Kidney (tissue), 14 donors: ENCODE measurements around the gene SH3GLB1. TPM values are rescaled to one million over a fixed set of nuclear protein-coding genes. Genes with fewer than 3 reads are reported as not detected.
A peak's percentile ranks its signal among the peaks of the same experiment; 100 is the strongest.
"Not testable (repeated sequence)": the region's sequence is repeated elsewhere in the genome, so short reads cannot be mapped to it uniquely, and the experiment has no call there.

ENCODE experiments used
- DNase-seq, 5 donors: peaks; one replicate each; pipeline ENCODE4 v3.0.0-alpha.2; 2013 to 2020
- FAIRE-seq: peaks from 2 replicates; lab custom pipeline; 2012; peaks lifted over from hg19 to GRCh38; lab: Jason Lieb, UNC
- H3K27ac ChIP-seq, 2 donors: one replicate each; pipeline ENCODE4 v1.7.0; 2013; ENCODE audit warnings: low read depth in 2 of 2, low read length in 2 of 2, inconsistent platforms in 1 of 2
- H3K27me3 ChIP-seq: one replicate; pipeline ENCODE4 v1.7.1; 2013; ENCODE audit warnings: low read length, inconsistent platforms; ENCODE audit not compliant: control insufficient read depth, insufficient read depth
- H3K36me3 ChIP-seq, 3 donors: one replicate each; pipeline versions ENCODE4 v1.7.0 to v1.7.1; 2013; ENCODE audit warnings: low read length in 3 of 3, control low read depth in 1 of 3, inconsistent platforms in 1 of 3; ENCODE audit not compliant: insufficient read depth in 3 of 3, control insufficient read depth in 2 of 3
- H3K4me1 ChIP-seq, 3 donors: one replicate each; pipeline versions ENCODE4 v1.7.0 to v1.7.1; 2013; ENCODE audit warnings: low read length in 3 of 3, inconsistent platforms in 1 of 3, low read depth in 1 of 3; ENCODE audit not compliant: control insufficient read depth in 2 of 3, insufficient read depth in 2 of 3
- H3K4me3 ChIP-seq, 3 donors: one replicate each; pipeline versions ENCODE4 v1.7.0 to v1.8.1; 2013; ENCODE audit warnings: low read length in 3 of 3, control low read depth in 1 of 3, inconsistent platforms in 1 of 3
- H3K9ac ChIP-seq, 3 donors: one replicate each; pipeline versions ENCODE4 v1.7.0 to v1.7.1; 2013; ENCODE audit warnings: low read length in 3 of 3, control low read depth in 1 of 3, inconsistent platforms in 1 of 3
- H3K9me3 ChIP-seq, 3 donors: one replicate each; pipeline versions ENCODE4 v1.7.0 to v1.7.1; 2013; ENCODE audit warnings: low read length in 3 of 3, control low read depth in 1 of 3, inconsistent platforms in 1 of 3; ENCODE audit not compliant: control insufficient read depth in 2 of 3, insufficient read depth in 1 of 3
- intact Hi-C: fragments of 100-400 bp; cut with DNase I; formaldehyde crosslinking; loops from one replicate; pipeline ENCODE4 v1.11.1; 2022
- polyA plus RNA-seq: library from polyadenylated mRNA; stranded (reverse); fragments of 350-450 nt; fragmentation: Illumina TruSeq; extraction: RNeasy Lipid Tissue Mini Kit (QIAGEN cat#74804); gene quantifications from one replicate; pipeline ENCODE4 v1.2.3, GENCODE V29; 2014; ENCODE audit warnings: low read depth, low replicate concordance; ENCODE audit not compliant: insufficient read depth
- total RNA-seq: library from RNA; stranded (reverse); fragmentation: NEBNext Ultra II Directional; extraction: Animal tissue kit (Norgen Biotek cat#: 25700); gene quantifications from one replicate; pipeline ENCODE4 v1.2.1, GENCODE V29; 2021
- TF ChIP-seq, protein P1 (sequence below): IDR thresholded peaks from 3 replicates; pipeline ENCODE4 v1.5.1; 2012; ENCODE audit warnings: mild to moderate bottlenecking, moderate library complexity, borderline replicate concordance; ENCODE audit not compliant: insufficient read depth; ENCODE audit errors: extremely low read depth
- donor health status: control.
- donor health status: control.
- donor health status: control.
- donor health status: control.
- donor health status: control.
- donor health status: DM: yes; HTN: yes; CAD: no.
- donor health status: Normal renal cell carcinoma (clear cell type).

The SH3GLB1 gene
- total and polyA plus RNA-seq, 2 donors from 2014 or later, result 47.9 to 79.7 TPM

DNA sequence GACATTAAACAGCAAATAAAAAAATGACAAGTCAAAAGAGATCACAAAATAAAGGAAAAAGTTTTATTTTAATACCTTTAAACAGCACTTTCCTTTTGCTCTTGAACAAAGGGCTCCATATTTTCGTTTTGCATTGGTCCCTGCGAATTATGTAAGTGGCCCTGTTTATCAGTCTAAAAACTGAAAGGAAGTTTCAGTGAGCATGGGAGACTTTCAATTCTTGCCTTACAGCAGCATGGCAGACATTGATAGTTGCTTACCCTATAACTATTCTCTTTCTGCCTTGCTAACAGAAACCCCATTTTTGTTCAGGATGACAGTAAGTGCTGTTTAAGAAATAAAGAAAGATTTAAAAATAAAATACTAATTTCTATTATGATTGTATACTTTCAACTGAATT lies 5.2 kb upstream of the SH3GLB1 start:
- Histone ChIP-seq H3K36me3 (no peaks in the 10 kb centered on the region), H3K9ac (no peak overlapping the region), H3K27ac (no peak overlapping the region), H3K27me3 (no peaks in the 10 kb centered on the region), H3K9me3 (no peaks in the 10 kb centered on the region), H3K4me3 (no peak overlapping the region), H3K4me1 (peaks cover 0 to 6% (median 0%) of the 10 kb centered on the region in 3 donors)
- no peak for FAIRE-seq
- no peak for DNase-seq
- TF ChIP-seq, protein P1, sequence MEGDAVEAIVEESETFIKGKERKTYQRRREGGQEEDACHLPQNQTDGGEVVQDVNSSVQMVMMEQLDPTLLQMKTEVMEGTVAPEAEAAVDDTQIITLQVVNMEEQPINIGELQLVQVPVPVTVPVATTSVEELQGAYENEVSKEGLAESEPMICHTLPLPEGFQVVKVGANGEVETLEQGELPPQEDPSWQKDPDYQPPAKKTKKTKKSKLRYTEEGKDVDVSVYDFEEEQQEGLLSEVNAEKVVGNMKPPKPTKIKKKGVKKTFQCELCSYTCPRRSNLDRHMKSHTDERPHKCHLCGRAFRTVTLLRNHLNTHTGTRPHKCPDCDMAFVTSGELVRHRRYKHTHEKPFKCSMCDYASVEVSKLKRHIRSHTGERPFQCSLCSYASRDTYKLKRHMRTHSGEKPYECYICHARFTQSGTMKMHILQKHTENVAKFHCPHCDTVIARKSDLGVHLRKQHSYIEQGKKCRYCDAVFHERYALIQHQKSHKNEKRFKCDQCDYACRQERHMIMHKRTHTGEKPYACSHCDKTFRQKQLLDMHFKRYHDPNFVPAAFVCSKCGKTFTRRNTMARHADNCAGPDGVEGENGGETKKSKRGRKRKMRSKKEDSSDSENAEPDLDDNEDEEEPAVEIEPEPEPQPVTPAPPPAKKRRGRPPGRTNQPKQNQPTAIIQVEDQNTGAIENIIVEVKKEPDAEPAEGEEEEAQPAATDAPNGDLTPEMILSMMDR, result no peak
- intact Hi-C loops, result no loop called here

- Histone ChIP-seq H3K27ac (no peak overlapping the region), H3K9me3 (no peaks in the 10 kb centered on the region), H3K36me3 (no peaks in the 10 kb centered on the region), H3K27me3 (no peaks in the 10 kb centered on the region), H3K4me3 (no peak overlapping the region), H3K4me1 (peaks cover 0 to 6% (median 0%) of the 10 kb centered on the region in 3 donors), H3K9ac (no peak overlapping the region)
- FAIRE-seq (no peak), DNase-seq (no peak)
- intact Hi-C loops, result no loop called here
- TF ChIP-seq, protein P1, result no peak
These were observed 2.6 kb upstream of the SH3GLB1 start for GRCh38 chr1:86701731-86702130.

- Histone ChIP-seq H3K4me1 (peaks cover 0 to 11% (median 3%) of the 10 kb centered on the region in 3 donors), H3K4me3 (peak overlapping the region in 1 of 3 donors; percentile 86)
- H3K36me3 ChIP-seq, DNase-seq, H3K27ac ChIP-seq, H3K27me3 ChIP-seq, FAIRE-seq, H3K9me3 ChIP-seq, intact Hi-C loops, H3K9ac ChIP-seq: not testable (repeated sequence)
These were observed 1.4 kb upstream of the SH3GLB1 start for GRCh38 chr1:86702954-86703494.

DNA sequence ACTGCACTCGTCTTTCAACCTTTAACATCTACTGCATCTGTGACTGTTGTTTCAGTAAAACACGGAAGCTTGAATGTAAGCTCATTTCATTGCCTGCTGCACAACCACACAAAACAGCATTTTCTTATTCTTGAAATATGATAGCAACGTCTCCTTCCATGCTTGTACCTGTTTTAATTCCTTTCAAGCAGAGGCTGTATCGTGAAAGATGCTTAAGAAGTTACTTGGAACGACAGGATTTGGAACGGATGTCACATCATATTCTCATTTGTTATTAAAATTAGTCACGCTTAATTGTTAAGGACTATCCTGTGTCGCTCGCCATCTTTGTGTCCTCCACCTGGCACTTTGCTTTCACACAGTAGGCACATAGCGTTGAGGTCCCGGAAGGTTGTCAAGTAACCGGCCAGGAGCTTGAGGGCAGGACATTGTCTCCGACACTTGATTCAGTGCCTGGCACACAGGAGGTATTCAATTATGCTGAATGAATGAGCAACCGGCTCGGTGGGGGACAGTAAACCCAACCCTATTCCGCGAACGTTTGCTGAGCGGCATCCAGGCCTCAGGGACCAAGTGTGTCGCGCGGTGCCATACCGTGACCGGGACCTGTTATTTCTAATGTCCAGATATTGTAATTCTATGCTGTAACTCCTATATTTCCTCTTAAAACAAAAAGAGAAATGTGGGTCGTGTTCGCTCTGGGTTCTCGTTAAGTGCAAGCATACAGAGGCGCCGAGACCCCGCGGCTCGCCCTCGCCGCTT lies 499 bp upstream of the SH3GLB1 start:
- intact Hi-C loops, result no loop called here
- H3K27ac ChIP-seq, result peak overlapping the region; percentile 96 to 97
- FAIRE-seq, result no peak
- TF ChIP-seq, protein P1, result no peak
- H3K9me3 ChIP-seq, result no peaks in the 10 kb centered on the region
- H3K4me3 ChIP-seq, result peak overlapping the region; percentile 67 to 96 (median 86)
- H3K36me3 ChIP-seq, result no peaks in the 10 kb centered on the region
- H3K27me3 ChIP-seq, result no peaks in the 10 kb centered on the region
- H3K4me1 ChIP-seq, result peaks cover 0 to 18% (median 3%) of the 10 kb centered on the region in 3 donors
- DNase-seq, result no peak
- H3K9ac ChIP-seq, result peak overlapping the region; percentile 35 to 94 (median 51)
